SK-N-SH treated with all-trans-retinoic acid at 6 μM for 48 hours (cell line): ENCODE results near the gene ADAM33.

ENCODE experiments used
- ATAC-seq: fragments of 200-7000 bp; cut with Tn5 transposase; 3 replicates; pipeline ENCODE4 v1.9.1; 2020; ENCODE audit warnings: mild to moderate bottlenecking, moderate library complexity
- ARNTL ChIP-seq: fragments of 450-650 bp; formaldehyde crosslinking; IDR thresholded peaks from 2 replicates; pipeline ENCODE4 v1.5.0; 2020; ENCODE audit warnings: low read depth, mild to moderate bottlenecking, moderate library complexity, borderline replicate concordance
- BACH2 ChIP-seq: fragments of 250-450 bp; sonication (Bioruptor Pico); IDR thresholded peaks from 2 replicates; pipeline ENCODE4 v1.9.0; 2021; ENCODE audit warnings: mild to moderate bottlenecking, borderline replicate concordance
- CSDC2 ChIP-seq: fragments of 250-450 bp; sonication (Bioruptor Pico); IDR thresholded peaks from 2 replicates; pipeline ENCODE4 v1.5.0; 2020; ENCODE audit warnings: mild to moderate bottlenecking, moderate library complexity
- ESRRG ChIP-seq: fragments of 250-450 bp; sonication (Bioruptor Pico); IDR thresholded peaks from 2 replicates; pipeline ENCODE4 v1.6.1; 2021; ENCODE audit warnings: mild to moderate bottlenecking
- GLIS3 ChIP-seq: fragments of 250-450 bp; sonication (Bioruptor Pico); IDR thresholded peaks from 2 replicates; pipeline ENCODE4 v1.5.0; 2020; ENCODE audit warnings: mild to moderate bottlenecking, moderate library complexity
- ISL1 ChIP-seq: fragments of 250-450 bp; sonication (Bioruptor Pico); IDR thresholded peaks from 2 replicates; pipeline ENCODE4 v2.1.2; 2022; ENCODE audit warnings: mild to moderate bottlenecking, moderate library complexity
- PPARA ChIP-seq: fragments of 250-450 bp; sonication (Bioruptor Pico); IDR thresholded peaks from 2 replicates; pipeline ENCODE4 v1.5.0; 2020; ENCODE audit warnings: mild to moderate bottlenecking, borderline replicate concordance
- RARB ChIP-seq: fragments of 250-450 bp; sonication (Bioruptor Pico); IDR thresholded peaks from 2 replicates; pipeline ENCODE4 v1.8.0; 2021; ENCODE audit warnings: mild to moderate bottlenecking, moderate library complexity
- SNAI2 ChIP-seq: fragments of 250-450 bp; sonication (Bioruptor Pico); IDR thresholded peaks from 2 replicates; pipeline ENCODE4 v1.5.0; 2020; ENCODE audit warnings: mild to moderate bottlenecking, moderate library complexity
- TCF4 ChIP-seq: fragments of 250-450 bp; sonication (Bioruptor Pico); IDR thresholded peaks from 2 replicates; pipeline ENCODE4 v1.8.0; 2021; ENCODE audit warnings: mild to moderate bottlenecking, moderate library complexity, borderline replicate concordance
- TOX ChIP-seq: fragments of 250-450 bp; sonication (Bioruptor Pico); IDR thresholded peaks from 2 replicates; pipeline ENCODE4 v1.8.0; 2021; ENCODE audit warnings: mild to moderate bottlenecking, moderate library complexity, borderline replicate concordance
- ZC3H10 ChIP-seq: fragments of 250-450 bp; sonication (Bioruptor Pico); IDR thresholded peaks from 2 replicates; pipeline ENCODE4 v1.5.1; 2021; ENCODE audit warnings: mild to moderate bottlenecking, moderate library complexity
- ZFP3 ChIP-seq: fragments of 250-450 bp; sonication (Bioruptor Pico); IDR thresholded peaks from 2 replicates; pipeline ENCODE4 v1.5.0; 2020; ENCODE audit warnings: mild to moderate bottlenecking, moderate library complexity
- ZNF565 ChIP-seq: fragments of 450-650 bp; formaldehyde crosslinking; conservative IDR thresholded peaks from 2 replicates; pipeline ENCODE4 v1.5.0; 2020; ENCODE audit warnings: low read depth, mild to moderate bottlenecking, moderate library complexity
- ZNF70 ChIP-seq: fragments of 450-650 bp; formaldehyde crosslinking; IDR thresholded peaks from 2 replicates; pipeline ENCODE4 v1.5.0; 2020; ENCODE audit warnings: mild to moderate bottlenecking, moderate library complexity
- TF ChIP-seq, protein P1 (sequence below): fragments of 250-450 bp; sonication (Bioruptor Pico); IDR thresholded peaks from 2 replicates; pipeline ENCODE4 v1.5.1; 2020; ENCODE audit warnings: low read depth, mild to moderate bottlenecking, moderate library complexity
- TF ChIP-seq, protein P2 (sequence below): fragments of 250-450 bp; sonication (Bioruptor Pico); IDR thresholded peaks from 2 replicates; pipeline ENCODE4 v1.8.0; 2021; ENCODE audit warnings: low read depth, mild to moderate bottlenecking, moderate library complexity, borderline replicate concordance
- TF ChIP-seq, protein P3 (sequence below): fragments of 250-450 bp; sonication (Bioruptor Pico); IDR thresholded peaks from 2 replicates; pipeline ENCODE4 v1.5.1; 2021; ENCODE audit warnings: mild to moderate bottlenecking, moderate library complexity
- TF ChIP-seq, protein P4 (sequence below): fragments of 250-450 bp; sonication (Bioruptor Pico); IDR thresholded peaks from 2 replicates; pipeline ENCODE4 v1.8.0; 2020; ENCODE audit warnings: mild to moderate bottlenecking, moderate library complexity, borderline replicate concordance
- TF ChIP-seq, protein P5 (sequence below): fragments of 250-450 bp; sonication (Bioruptor Pico); IDR thresholded peaks from 2 replicates; pipeline ENCODE4 v1.5.0; 2020; ENCODE audit warnings: mild to moderate bottlenecking, moderate library complexity

Gene ADAM33

DNA sequence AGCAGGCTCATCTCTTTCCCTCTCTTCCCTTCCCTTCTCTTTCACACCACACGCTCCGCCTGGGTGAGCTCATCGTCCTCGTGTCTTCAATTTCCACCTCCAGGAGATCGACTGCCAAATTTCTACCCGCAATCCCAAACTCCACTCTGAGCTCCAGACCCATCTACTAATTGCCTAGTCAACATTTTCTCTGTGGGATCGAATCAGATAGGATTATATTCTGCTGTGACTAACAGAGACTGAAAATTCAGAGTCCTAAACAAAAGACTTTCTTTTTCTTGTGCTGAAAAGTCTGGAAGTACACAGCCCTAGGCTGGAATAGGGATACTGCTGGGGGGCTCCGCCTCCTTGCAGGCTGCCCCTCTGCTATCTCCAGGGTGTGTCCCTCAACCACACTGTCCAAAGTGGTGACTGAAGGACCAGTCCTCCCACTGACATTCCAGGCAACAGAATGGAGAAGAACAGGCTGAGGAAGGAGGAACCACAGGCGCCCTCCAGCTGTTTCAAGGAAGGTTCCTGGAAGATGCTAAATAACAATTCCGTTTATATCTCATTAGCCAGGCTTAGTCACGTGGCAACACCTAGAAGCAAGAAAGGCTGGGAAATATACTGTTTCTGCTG lies 45.7 kb upstream of the ADAM33 start:
- TF ChIP-seq ESRRG (CRISPR knock-in tag) (no peak), SNAI2 (no peak), ZNF70 (CRISPR knock-in tag) (no peak), ARNTL (CRISPR knock-in tag) (no peak), ZC3H10 (no peak), RARB (no peak), TCF4 (CRISPR knock-in tag) (no peak), PPARA (no peak)
- TF ChIP-seq, protein P1, sequence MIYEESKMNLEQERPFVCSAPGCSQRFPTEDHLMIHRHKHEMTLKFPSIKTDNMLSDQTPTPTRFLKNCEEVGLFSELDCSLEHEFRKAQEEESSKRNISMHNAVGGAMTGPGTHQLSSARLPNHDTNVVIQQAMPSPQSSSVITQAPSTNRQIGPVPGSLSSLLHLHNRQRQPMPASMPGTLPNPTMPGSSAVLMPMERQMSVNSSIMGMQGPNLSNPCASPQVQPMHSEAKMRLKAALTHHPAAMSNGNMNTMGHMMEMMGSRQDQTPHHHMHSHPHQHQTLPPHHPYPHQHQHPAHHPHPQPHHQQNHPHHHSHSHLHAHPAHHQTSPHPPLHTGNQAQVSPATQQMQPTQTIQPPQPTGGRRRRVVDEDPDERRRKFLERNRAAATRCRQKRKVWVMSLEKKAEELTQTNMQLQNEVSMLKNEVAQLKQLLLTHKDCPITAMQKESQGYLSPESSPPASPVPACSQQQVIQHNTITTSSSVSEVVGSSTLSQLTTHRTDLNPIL (CRISPR knock-in tag): no peak
- TF ChIP-seq, protein P2, sequence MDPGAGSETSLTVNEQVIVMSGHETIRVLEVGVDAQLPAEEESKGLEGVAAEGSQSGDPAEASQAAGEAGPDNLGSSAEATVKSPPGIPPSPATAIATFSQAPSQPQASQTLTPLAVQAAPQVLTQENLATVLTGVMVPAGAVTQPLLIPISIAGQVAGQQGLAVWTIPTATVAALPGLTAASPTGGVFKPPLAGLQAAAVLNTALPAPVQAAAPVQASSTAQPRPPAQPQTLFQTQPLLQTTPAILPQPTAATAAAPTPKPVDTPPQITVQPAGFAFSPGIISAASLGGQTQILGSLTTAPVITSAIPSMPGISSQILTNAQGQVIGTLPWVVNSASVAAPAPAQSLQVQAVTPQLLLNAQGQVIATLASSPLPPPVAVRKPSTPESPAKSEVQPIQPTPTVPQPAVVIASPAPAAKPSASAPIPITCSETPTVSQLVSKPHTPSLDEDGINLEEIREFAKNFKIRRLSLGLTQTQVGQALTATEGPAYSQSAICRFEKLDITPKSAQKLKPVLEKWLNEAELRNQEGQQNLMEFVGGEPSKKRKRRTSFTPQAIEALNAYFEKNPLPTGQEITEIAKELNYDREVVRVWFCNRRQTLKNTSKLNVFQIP: no peak
- TF ChIP-seq, all 23 proteins: peak for 0
- ATAC-seq: peak; percentile 32

DNA sequence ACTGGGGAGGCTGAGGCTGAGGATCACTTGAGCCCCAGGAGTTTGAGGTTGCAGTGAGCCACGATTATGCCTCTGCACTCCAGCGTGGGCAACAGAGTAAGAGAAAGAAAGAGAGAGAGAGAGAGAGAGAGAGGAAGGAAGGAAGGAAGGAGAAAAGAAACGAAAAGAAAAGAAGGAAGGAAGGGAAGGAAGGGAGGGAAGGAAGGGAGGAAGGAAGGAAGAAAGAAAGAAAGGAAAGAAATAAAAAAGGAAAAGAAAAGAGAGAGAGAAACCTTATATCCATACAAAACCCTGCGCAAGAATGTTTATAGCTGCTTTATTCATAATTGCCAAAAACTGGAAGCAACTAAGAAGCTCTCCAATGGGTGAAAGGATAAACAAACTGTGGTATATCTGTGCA lies 42.5 kb upstream of the ADAM33 start:
- no peak for ATAC-seq
- no peak for TF ChIP-seq TOX (CRISPR knock-in tag)
- no peak for TF ChIP-seq CSDC2 (CRISPR knock-in tag)
- TF ChIP-seq, protein P1 (CRISPR knock-in tag): no peak
- TF ChIP-seq ARNTL (CRISPR knock-in tag): no peak
- TF ChIP-seq RARB: no peak
- no peak for TF ChIP-seq BACH2 (CRISPR knock-in tag)
- TF ChIP-seq ZC3H10: no peak
- no peak for TF ChIP-seq PPARA
- TF ChIP-seq TCF4 (CRISPR knock-in tag): no peak
- no peak for TF ChIP-seq ZNF565
- TF ChIP-seq, protein P3, sequence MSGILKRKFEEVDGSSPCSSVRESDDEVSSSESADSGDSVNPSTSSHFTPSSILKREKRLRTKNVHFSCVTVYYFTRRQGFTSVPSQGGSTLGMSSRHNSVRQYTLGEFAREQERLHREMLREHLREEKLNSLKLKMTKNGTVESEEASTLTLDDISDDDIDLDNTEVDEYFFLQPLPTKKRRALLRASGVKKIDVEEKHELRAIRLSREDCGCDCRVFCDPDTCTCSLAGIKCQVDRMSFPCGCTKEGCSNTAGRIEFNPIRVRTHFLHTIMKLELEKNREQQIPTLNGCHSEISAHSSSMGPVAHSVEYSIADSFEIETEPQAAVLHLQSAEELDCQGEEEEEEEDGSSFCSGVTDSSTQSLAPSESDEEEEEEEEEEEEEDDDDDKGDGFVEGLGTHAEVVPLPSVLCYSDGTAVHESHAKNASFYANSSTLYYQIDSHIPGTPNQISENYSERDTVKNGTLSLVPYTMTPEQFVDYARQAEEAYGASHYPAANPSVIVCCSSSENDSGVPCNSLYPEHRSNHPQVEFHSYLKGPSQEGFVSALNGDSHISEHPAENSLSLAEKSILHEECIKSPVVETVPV: no peak
- TF ChIP-seq, protein P4, sequence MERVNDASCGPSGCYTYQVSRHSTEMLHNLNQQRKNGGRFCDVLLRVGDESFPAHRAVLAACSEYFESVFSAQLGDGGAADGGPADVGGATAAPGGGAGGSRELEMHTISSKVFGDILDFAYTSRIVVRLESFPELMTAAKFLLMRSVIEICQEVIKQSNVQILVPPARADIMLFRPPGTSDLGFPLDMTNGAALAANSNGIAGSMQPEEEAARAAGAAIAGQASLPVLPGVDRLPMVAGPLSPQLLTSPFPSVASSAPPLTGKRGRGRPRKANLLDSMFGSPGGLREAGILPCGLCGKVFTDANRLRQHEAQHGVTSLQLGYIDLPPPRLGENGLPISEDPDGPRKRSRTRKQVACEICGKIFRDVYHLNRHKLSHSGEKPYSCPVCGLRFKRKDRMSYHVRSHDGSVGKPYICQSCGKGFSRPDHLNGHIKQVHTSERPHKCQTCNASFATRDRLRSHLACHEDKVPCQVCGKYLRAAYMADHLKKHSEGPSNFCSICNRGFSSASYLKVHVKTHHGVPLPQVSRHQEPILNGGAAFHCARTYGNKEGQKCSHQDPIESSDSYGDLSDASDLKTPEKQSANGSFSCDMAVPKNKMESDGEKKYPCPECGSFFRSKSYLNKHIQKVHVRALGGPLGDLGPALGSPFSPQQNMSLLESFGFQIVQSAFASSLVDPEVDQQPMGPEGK: no peak
- no peak for TF ChIP-seq ZFP3 (CRISPR knock-in tag)
- TF ChIP-seq ESRRG (CRISPR knock-in tag): no peak
- TF ChIP-seq ZNF70 (CRISPR knock-in tag): no peak
- no peak for TF ChIP-seq GLIS3
- no peak for TF ChIP-seq ISL1 (CRISPR knock-in tag)
- TF ChIP-seq, protein P5, sequence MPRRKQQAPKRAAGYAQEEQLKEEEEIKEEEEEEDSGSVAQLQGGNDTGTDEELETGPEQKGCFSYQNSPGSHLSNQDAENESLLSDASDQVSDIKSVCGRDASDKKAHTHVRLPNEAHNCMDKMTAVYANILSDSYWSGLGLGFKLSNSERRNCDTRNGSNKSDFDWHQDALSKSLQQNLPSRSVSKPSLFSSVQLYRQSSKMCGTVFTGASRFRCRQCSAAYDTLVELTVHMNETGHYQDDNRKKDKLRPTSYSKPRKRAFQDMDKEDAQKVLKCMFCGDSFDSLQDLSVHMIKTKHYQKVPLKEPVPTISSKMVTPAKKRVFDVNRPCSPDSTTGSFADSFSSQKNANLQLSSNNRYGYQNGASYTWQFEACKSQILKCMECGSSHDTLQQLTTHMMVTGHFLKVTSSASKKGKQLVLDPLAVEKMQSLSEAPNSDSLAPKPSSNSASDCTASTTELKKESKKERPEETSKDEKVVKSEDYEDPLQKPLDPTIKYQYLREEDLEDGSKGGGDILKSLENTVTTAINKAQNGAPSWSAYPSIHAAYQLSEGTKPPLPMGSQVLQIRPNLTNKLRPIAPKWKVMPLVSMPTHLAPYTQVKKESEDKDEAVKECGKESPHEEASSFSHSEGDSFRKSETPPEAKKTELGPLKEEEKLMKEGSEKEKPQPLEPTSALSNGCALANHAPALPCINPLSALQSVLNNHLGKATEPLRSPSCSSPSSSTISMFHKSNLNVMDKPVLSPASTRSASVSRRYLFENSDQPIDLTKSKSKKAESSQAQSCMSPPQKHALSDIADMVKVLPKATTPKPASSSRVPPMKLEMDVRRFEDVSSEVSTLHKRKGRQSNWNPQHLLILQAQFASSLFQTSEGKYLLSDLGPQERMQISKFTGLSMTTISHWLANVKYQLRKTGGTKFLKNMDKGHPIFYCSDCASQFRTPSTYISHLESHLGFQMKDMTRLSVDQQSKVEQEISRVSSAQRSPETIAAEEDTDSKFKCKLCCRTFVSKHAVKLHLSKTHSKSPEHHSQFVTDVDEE (CRISPR knock-in tag): no peak
- TF ChIP-seq, protein P2: no peak
